DMS79 (cell line): ENCODE measurements around the gene GLRA3.
"Not testable (repeated sequence)": the region's sequence is repeated elsewhere in the genome, so short reads cannot be mapped to it uniquely, and the experiment has no call there.

Experiments
- DNase-seq: peaks from one replicate; lab custom pipeline; 2025; lab: John Stamatoyannopoulos, UW

The GLRA3 gene

DNA sequence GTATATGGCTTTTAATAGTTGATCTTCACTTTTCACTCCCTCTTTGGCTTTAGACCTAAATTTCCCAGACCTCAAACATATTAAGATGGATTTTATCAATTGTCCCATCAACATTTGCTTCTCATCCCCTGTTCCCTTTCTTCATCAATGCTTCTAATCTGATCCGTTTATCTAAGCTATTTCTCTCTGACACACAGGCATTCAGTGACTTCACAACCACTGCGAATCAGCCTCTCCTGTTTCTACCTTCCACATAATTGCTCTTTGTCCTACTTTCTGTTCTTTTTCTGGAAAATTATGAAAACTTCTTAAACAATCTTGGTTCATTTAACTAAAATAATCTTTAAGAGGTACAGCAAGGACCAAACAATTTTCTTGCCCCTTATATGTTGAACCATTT is 115.2 kb downstream of the GLRA3 start:
- DNase-seq, result no peak

- DNase-seq, result no peak
These were observed 115.9 kb downstream of the GLRA3 start for GRCh38 chr4:174713181-174713580.

DNA sequence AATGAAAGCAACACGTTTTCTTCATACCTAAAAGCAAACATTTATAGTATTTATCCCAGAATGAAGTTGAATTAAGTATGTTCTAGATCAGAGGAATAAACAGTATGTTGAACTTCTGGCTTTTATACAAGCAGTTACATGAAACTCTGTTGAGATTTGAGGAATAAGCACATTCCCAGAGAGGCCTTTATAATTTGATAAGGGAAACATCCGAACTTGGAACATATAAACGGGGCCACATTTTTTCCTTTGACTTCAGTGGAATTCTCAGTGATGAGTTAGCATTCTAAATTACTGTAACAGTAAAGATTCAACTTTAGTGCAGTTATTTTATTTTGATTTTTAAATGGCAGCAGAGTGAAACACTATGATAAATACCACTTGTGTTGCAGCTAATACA is 119.5 kb downstream of the GLRA3 start:
- DNase-seq, result no peak

- DNase-seq, result no peak
These were observed 120.7 kb downstream of the GLRA3 start for GRCh38 chr4:174708381-174708780.

DNA sequence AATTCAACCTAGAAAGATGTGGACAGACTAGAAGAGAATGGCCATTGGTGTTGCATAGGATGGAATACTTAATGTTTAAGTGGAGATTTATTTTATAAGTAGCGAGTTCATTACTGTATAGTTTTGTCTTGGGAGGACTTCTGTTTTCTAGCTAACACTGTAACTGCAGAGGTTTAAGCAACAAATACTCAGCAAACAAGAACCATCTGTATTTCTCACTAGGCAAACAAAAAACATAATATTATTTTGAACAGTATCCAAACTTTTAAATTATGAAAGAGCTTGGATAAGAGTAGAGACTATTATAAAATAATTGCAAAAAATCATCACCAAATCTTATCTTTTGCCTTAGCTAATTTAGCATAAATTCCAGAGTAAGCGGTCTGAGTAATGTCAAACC is 121.1 kb downstream of the GLRA3 start:
- DNase-seq, result no peak

GRCh38 chr4:174707051-174707676 is 121.9 kb downstream of the GLRA3 start:
- DNase-seq, result no peak

GRCh38 chr4:174702979-174703478 is 126.0 kb downstream of the GLRA3 start:
- no peak for DNase-seq

- no peak for DNase-seq
These were observed 129.4 kb downstream of the GLRA3 start for GRCh38 chr4:174699654-174700053.

- DNase-seq, result no peak
These were observed 131.2 kb downstream of the GLRA3 start for GRCh38 chr4:174697896-174698295.

DNA sequence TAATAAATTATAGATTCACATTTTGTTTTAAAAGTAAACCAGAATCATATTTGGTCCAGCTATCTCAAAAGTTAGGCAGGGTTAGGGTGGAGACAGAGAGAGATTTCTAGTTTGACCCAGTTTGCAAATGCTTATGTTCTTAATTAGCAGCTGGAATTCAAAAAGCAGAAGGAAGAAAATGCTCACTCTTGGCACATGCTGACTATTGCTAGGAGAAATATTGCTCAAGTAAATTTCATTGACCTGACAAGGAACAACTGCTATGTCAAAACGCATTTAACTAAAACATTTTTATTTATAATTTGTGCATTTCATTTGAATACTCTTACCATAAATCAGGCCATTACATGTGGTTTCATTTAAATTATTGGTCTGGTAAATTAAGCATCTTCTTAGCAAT is 131.8 kb downstream of the GLRA3 start:
- no peak for DNase-seq

- DNase-seq, result no peak
These were observed 132.4 kb downstream of the GLRA3 start for GRCh38 chr4:174696657-174697056.

DNA sequence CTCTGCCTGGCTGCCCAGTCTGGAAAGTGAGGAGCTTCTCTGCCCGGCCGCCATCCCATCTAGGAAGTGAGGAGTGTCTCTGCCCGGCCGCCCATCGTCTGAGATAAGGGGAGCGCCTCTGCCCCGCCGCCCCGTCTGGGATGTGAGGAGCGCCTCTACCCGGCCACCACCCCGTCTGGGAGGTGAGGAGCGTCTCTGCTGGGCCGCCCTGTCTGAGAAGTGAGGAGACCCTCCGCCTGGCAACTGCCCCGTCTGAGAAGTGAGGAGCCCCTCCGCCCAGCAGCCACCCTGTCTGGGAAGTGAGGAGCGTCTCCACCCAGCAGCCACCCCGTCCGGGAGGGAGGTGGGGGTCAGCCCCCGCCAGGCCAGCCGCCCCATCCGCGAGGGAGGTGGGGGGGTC is 137.2 kb downstream of the GLRA3 start:
- DNase-seq, result not testable (repeated sequence)

DNA sequence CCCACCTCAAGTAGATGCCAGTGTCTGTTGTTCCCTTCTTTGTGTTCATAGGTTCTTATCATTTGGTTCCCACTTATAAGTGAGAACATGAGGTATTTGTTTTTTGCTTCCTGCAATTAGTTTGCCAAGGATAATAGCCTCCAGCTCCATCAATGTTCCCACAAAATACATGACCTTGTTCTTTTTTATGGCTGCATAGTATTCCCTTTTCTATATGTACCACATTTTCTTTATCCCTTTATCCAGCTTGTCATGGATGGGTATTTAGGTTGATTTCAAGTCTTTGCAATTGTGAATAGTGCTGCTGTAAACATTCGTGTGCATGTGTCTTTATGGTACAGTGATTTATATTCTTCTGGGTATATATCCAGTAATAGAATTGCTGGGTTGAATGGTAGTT is 138.4 kb downstream of the GLRA3 start:
- DNase-seq, result no peak

DNA sequence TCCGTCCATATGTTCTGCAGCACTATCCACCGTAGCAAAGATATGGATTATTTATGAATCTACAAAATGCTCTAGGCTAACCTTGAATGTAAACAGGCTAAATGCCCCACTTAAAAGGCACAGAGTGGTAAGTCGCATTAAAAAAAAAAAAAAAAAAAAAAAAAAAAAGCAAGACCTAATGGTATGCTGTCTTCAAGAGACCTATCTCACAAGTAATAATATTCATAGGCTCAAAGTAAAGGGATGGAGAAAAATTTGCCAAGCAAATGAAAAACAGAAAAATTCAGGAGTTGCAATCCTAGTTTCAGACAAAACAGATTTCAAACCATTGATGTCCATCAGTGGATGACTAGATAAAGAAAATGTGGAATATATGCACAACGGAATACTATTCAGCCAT is 139.4 kb downstream of the GLRA3 start:
- no peak for DNase-seq

DNA sequence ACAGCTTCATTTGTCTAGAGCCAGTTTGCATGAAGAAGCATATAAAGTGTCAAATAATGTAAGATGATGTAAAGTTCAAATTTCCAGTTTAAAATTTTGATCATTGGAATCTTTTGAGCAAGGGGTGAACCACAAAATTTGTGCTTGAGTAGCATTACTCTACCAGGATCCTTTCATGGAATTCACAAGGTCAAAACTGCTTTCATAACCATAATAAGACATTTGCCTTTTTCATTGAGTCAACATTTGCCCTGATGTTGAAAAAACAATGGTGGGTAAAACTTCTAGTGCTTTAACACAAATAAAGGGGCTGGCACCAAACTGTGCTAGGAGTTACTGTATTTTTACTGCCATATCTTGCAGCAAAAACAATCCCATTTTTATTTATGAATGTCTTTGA is 142.2 kb downstream of the GLRA3 start:
- DNase-seq, result no peak

DNA sequence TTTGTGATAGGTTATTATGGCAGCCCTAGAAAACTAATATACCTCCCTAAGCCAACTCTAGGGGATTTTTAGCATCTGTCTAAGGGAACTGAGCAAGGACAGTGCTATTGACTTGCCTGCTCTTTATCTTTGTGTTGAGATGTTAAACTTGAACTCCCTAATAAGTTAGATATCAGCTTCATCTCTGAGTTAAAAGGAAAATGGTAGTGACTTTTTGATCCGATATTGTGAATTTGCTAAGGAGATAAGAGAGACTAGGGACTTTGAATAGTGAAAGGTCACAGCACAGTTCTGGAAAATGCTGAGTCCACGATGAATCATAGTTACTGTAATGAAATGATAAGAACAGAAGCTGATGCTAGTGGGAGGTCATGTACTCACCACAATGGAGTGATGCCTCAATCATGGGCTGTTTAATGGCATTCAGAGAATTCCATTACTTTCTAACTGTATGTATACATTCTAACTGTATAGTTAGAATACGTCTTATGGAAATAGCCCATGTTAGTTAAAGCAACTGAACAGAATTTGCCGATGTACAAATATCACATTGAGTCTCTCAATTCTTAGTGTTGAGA is 147.2 kb downstream of the GLRA3 start:
- no peak for DNase-seq

DNA sequence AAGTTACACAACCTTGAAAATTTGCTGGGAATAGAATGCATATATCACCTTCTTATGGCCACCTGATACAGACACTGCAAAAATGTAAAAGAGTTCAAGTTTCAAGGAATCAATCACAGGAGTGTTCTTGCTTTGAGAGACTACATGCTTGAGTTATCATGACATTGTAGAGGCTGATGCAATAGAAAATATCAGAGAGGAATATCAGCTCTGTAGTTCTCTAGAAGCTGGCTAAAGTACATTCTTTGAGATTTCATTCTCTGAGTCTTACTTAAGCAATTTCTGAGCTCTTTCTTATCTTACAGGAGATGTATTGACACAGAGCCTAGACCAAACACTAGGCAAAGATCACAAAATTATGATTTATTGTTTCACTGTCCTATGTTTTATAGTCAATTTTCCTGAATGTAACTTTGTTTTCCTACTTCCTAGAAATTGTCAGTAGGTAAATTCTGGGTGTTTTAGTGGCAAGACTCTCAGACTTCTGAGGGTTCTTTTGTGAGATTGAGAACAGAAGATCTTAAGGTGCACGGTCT is 154.7 kb downstream of the GLRA3 start:
- DNase-seq, result no peak

- no peak for DNase-seq
These were observed 155.2 kb downstream of the GLRA3 start for GRCh38 chr4:174673865-174674264.

DNA sequence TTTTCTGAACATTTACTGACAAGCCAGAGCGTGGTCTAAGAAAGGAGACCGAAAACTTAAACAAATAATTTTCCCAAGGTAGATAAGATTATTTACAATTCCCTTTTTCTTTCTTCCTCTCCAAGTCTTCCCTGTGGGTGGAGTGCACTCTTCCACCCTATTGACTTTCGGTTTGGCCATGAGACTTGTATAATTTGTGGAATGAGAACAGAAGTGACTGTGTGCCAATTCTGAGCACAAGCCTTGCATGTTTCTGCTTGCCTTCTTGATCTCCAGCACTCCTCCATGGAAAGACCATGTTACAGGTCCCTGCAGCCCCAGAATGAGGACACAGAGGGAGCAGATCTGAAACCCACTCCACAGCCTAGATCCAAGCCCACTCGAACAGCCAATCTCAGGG is 156.8 kb downstream of the GLRA3 start:
- DNase-seq, result no peak

- no peak for DNase-seq
These were observed 159.8 kb downstream of the GLRA3 start for GRCh38 chr4:174669270-174669669.

GRCh38 chr4:174665799-174666198 is 163.2 kb downstream of the GLRA3 start:
- DNase-seq, result no peak

- no peak for DNase-seq
These were observed 165.8 kb downstream of the GLRA3 start for GRCh38 chr4:174663216-174663615.

- no peak for DNase-seq
These were observed 170.8 kb downstream of the GLRA3 start for GRCh38 chr4:174658246-174658645.

DNA sequence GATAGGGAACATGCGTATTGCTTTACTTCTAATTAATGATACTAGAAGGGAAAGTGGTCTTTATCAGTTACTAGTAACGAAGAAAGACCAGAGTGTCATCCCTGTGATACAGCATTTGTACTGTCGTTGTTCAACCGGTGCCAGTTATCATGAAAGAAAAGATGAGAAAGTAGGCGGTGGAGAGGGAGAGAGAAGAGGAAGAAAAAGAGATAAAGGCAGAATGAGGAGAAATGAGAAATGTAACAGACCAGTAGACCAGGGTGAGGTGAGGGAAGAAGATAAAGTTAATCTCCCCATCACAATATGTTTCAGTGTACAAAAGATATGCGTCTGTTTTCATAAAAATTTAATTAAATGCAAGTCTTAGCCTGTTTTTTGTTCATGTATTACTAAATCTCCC is 171.6 kb downstream of the GLRA3 start:
- no peak for DNase-seq
